Spleen (tissue), 7 donors: ENCODE measurements around the gene NRXN3.

Source experiments
- CTCF ChIP-seq, 11 experiments: fragments of 200-600 bp in 7 of 11; fragments of 450-650 bp in 4 of 11; sonication (generic) in 4 of 11; IDR thresholded peaks in 8 of 11; conservative IDR thresholded peaks in 3 of 11; 1 replicate in 7 of 11; 2 replicates in 4 of 11; pipeline versions ENCODE4 v1.4.0 to v1.8.0; 2016 to 2021; ENCODE audit warnings: antibody characterized with exemption in 11 of 11, inconsistent platforms in 4 of 11, mild to moderate bottlenecking in 1 of 11
- POLR2A ChIP-seq, 3 donors: fragments of 450-650 bp; IDR thresholded peaks; one replicate each; pipeline ENCODE4 v1.5.1; 2017; ENCODE audit warnings: antibody characterized with exemption in 3 of 3, mild to moderate bottlenecking in 1 of 3
- POLR2AphosphoS5 ChIP-seq, 3 donors: sonication (generic); formaldehyde crosslinking; IDR thresholded peaks; one replicate each; pipeline ENCODE4 v1.5.1; 2017; ENCODE audit warnings: antibody characterized with exemption in 3 of 3
- donor health status: DM: no; HTN: no; CAD: no; lungs with moderate emphysema.
- donor health status: DM: no; HTN: no; CAD: no.
- donor health status: DM: no; HTN: no; CAD: no.

DNA sequence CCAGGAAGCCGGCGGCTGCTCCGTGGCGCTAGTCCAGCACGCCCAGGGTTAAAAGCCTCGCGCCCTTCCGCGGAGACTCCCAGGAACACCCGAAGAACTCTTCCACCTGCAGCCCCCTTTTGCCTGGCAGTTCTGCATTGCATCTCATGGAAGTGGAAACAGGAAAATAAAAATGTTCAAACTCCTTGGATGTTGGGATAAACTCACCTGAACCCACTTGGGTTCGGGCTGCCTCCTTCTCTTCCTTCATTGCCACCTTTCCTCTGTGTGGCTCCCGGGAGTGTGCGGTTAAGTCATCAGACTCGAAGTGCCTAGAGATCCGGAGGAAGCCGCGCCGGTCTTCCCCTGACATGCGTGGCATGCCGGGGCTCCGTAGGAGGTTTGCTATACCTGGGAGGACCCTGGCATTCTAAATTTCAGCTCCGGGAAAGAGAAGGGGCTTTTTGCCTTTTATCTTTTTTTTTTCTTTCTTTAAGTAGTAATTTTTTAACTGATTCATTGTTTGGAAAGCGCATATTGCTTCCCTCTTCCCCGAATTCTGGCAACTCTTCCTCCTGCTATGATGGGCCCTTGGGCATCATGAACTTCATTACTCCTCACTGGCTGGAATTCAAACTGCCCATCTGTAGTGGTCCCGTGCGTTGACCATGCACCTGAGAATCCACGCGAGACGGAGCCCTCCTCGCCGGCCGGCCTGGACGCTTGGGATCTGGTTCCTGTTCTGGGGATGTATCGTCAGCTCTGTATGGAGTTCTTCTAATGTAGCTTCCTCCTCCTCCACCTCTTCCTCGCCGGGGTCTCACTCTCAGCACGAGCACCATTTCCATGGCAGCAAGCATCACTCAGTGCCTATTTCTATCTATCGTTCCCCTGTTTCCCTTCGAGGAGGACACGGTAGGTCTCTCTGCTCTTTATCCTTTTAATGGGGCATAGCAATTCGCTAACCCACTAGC, 1109.7 kb downstream of the NRXN3 start:
- TF ChIP-seq CTCF (IDR thresholded peaks at IDR 0.05 in 8 of 11, conservative IDR thresholded peaks at IDR 0.05 in 3 of 11) (no peak), POLR2A (IDR thresholded peaks at IDR 0.05) (no peak), POLR2AphosphoS5 (IDR thresholded peaks at IDR 0.05) (no peak)
